ENCODE measurements around the gene CPHXL2.

Gene CPHXL2

DNA sequence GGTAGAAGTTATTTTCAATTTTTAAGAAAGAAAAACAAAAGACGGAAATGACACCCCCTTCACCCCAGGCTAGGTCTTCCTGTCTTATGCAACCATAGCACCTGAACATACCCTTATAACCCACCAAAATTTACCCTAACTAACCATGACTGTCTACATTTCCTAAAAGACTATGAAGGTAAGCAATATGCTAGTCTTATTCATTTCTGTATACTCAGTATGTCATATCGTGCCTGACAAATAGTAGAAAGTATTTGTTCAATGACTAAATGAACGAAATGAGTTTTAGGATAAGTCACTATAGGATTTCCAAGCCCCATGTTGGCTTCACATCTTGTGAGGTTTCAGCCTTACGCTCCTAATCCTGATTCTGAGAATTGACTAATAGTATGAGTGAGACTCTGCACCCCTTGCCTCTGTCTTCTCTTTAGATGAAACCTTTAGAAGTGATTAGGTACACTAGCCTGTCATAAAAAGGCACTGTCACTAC is 60.2 kb downstream of the CPHXL2 start:
- H3K4me2 ChIP-seq (ENCODE audit: low read depth, low read length), result no peak overlapping the region
- no peak overlapping the region for H3K9ac ChIP-seq (ENCODE audit: low read length)
- no peaks in the 10 kb centered on the region for H3K36me3 ChIP-seq (replicated peaks; ENCODE audit: insufficient read depth, low read length)

GRCh38 chr16:75615619-75616018 is 61.2 kb downstream of the CPHXL2 start:
- Histone ChIP-seq H3F3A (ENCODE audit: insufficient read depth, low read length) (no peaks in the 10 kb centered on the region), H3K27me3 (replicated peaks; ENCODE audit: insufficient read depth, low read length) (no peaks in the 10 kb centered on the region), H3K79me2 (ENCODE audit: low read length) (no peaks in the 10 kb centered on the region), H3K9me2 (replicated peaks; ENCODE audit: insufficient read depth, low read length) (no peaks in the 10 kb centered on the region), H3K36me3 (replicated peaks; ENCODE audit: insufficient read depth, low read length) (no peaks in the 10 kb centered on the region), H3K4me2 (ENCODE audit: low read depth, low read length) (no peak overlapping the region), H3K9me3 (replicated peaks; ENCODE audit: insufficient read depth, low read length) (no peaks in the 10 kb centered on the region), H3K27ac (ENCODE audit: low read length) (no peak overlapping the region), H2AFZ (ENCODE audit: low read length) (no peak overlapping the region), H3K4me1 (ENCODE audit: low read length) (no peaks in the 10 kb centered on the region), H3K9ac (ENCODE audit: low read length) (no peak overlapping the region), H4K20me1 (ENCODE audit: insufficient read depth, low read length) (no peaks in the 10 kb centered on the region), H3K4me3 (ENCODE audit: low read length) (no peak overlapping the region)
- DNase-seq, result no peak
- no peak for TF ChIP-seq EZH2phosphoT487 (IDR thresholded peaks at IDR 0.05; ENCODE audit: low read length)
- no peak for TF ChIP-seq EZH2 (optimal IDR thresholded peaks at IDR 0.05; ENCODE audit: low read depth, low read length)
- no peak for TF ChIP-seq CTCF (IDR thresholded peaks at IDR 0.05; ENCODE audit: low read length)

More for the DNA sequence above, 60.2 kb downstream of the CPHXL2 start:
- Histone ChIP-seq H3K9me2 (replicated peaks; ENCODE audit: insufficient read depth, low read length) (no peaks in the 10 kb centered on the region), H3K9me3 (replicated peaks; ENCODE audit: insufficient read depth, low read length) (no peaks in the 10 kb centered on the region), H2AFZ (ENCODE audit: low read length) (no peak overlapping the region), H3K4me3 (ENCODE audit: low read length) (no peak overlapping the region), H3K79me2 (ENCODE audit: low read length) (no peaks in the 10 kb centered on the region), H3K27me3 (replicated peaks; ENCODE audit: insufficient read depth, low read length) (no peaks in the 10 kb centered on the region), H4K20me1 (ENCODE audit: insufficient read depth, low read length) (no peaks in the 10 kb centered on the region), H3K4me1 (ENCODE audit: low read length) (no peaks in the 10 kb centered on the region), H3F3A (ENCODE audit: insufficient read depth, low read length) (no peaks in the 10 kb centered on the region), H3K27ac (ENCODE audit: low read length) (no peak overlapping the region)
- TF ChIP-seq EZH2 (optimal IDR thresholded peaks at IDR 0.05; ENCODE audit: low read depth, low read length), result no peak
- TF ChIP-seq CTCF (IDR thresholded peaks at IDR 0.05; ENCODE audit: low read length), result no peak
- TF ChIP-seq EZH2phosphoT487 (IDR thresholded peaks at IDR 0.05; ENCODE audit: low read length), result no peak
- DNase-seq, result no peak

GRCh38 chr16:75614066-75614897 is 62.5 kb downstream of the CPHXL2 start:
- no peak for TF ChIP-seq EZH2phosphoT487 (IDR thresholded peaks at IDR 0.05; ENCODE audit: low read length)
- TF ChIP-seq CTCF (IDR thresholded peaks at IDR 0.05; ENCODE audit: low read length), result no peak
- TF ChIP-seq EZH2 (optimal IDR thresholded peaks at IDR 0.05; ENCODE audit: low read depth, low read length), result no peak
- Histone ChIP-seq H3K27ac (ENCODE audit: low read length) (no peak overlapping the region), H3K36me3 (replicated peaks; ENCODE audit: insufficient read depth, low read length) (no peaks in the 10 kb centered on the region), H3K9me3 (replicated peaks; ENCODE audit: insufficient read depth, low read length) (no peaks in the 10 kb centered on the region), H3K4me2 (ENCODE audit: low read depth, low read length) (no peak overlapping the region), H3K4me3 (ENCODE audit: low read length) (no peak overlapping the region), H3K9ac (ENCODE audit: low read length) (no peak overlapping the region), H3K9me2 (replicated peaks; ENCODE audit: insufficient read depth, low read length) (no peaks in the 10 kb centered on the region), H4K20me1 (ENCODE audit: insufficient read depth, low read length) (no peaks in the 10 kb centered on the region), H2AFZ (ENCODE audit: low read length) (no peak overlapping the region), H3K4me1 (ENCODE audit: low read length) (no peaks in the 10 kb centered on the region), H3F3A (ENCODE audit: insufficient read depth, low read length) (no peaks in the 10 kb centered on the region), H3K79me2 (ENCODE audit: low read length) (no peaks in the 10 kb centered on the region), H3K27me3 (replicated peaks; ENCODE audit: insufficient read depth, low read length) (no peaks in the 10 kb centered on the region)
- no peak for DNase-seq

Data from MM.1S (cell line).